ENCODE results near the gene ITGAE.

- no peak for TF ChIP-seq CTCF (IDR thresholded peaks at IDR 0.05)
- TF ChIP-seq EZH2 (IDR thresholded peaks at IDR 0.05): no peak
- no peak for TF ChIP-seq EZH2phosphoT487 (IDR thresholded peaks at IDR 0.05)
Measured at GRCh38 chr17:3754458-3755334, 46.3 kb downstream of the ITGAE start.
